Activated T-cell treated with anti-CD3 and anti-CD28 coated beads, Interleukin-2, amount 50 U/mL, for 24 hours (primary cell): ENCODE data around the gene SFTPB.
A peak's percentile ranks its signal among the peaks of the same experiment; 100 is the strongest.

Source experiments
- DNase-seq: peaks from one replicate; pipeline ENCODE4 v3.0.0-alpha.2; 2020
- H3K27ac Mint-ChIP-seq: 2 replicates; pipeline ENCODE4 v1.8.0; 2020; ENCODE audit warnings: mild to moderate bottlenecking, mixed read lengths
- H3K27me3 Mint-ChIP-seq: 2 replicates; pipeline ENCODE4 v1.8.0; 2020; ENCODE audit warnings: mixed read lengths
- H3K36me3 Mint-ChIP-seq: 2 replicates; pipeline ENCODE4 v1.8.0; 2020; ENCODE audit warnings: low read depth, mixed read lengths
- H3K4me1 Mint-ChIP-seq: 2 replicates; pipeline ENCODE4 v1.8.0; 2020; ENCODE audit warnings: low read depth, mixed read lengths
- H3K4me3 Mint-ChIP-seq: 2 replicates; pipeline ENCODE4 v1.8.0; 2020; ENCODE audit warnings: mild to moderate bottlenecking, moderate library complexity, mixed read lengths
- H3K9me3 Mint-ChIP-seq: 2 replicates; pipeline ENCODE4 v1.8.0; 2020; ENCODE audit warnings: mixed read lengths

SFTPB gene

GRCh38 chr2:85695121-85695520 is 27.1 kb upstream of the SFTPB start:
- no peak overlapping the region for H3K27ac Mint-ChIP-seq
- H3K9me3 Mint-ChIP-seq = no peaks in the 10 kb centered on the region
- peaks cover 4% of the 10 kb centered on the region for H3K4me1 Mint-ChIP-seq
- H3K36me3 Mint-ChIP-seq = no peaks in the 10 kb centered on the region
- DNase-seq = no peak
- H3K27me3 Mint-ChIP-seq = no peaks in the 10 kb centered on the region
- peak overlapping the region; percentile 35 for H3K4me3 Mint-ChIP-seq

DNA sequence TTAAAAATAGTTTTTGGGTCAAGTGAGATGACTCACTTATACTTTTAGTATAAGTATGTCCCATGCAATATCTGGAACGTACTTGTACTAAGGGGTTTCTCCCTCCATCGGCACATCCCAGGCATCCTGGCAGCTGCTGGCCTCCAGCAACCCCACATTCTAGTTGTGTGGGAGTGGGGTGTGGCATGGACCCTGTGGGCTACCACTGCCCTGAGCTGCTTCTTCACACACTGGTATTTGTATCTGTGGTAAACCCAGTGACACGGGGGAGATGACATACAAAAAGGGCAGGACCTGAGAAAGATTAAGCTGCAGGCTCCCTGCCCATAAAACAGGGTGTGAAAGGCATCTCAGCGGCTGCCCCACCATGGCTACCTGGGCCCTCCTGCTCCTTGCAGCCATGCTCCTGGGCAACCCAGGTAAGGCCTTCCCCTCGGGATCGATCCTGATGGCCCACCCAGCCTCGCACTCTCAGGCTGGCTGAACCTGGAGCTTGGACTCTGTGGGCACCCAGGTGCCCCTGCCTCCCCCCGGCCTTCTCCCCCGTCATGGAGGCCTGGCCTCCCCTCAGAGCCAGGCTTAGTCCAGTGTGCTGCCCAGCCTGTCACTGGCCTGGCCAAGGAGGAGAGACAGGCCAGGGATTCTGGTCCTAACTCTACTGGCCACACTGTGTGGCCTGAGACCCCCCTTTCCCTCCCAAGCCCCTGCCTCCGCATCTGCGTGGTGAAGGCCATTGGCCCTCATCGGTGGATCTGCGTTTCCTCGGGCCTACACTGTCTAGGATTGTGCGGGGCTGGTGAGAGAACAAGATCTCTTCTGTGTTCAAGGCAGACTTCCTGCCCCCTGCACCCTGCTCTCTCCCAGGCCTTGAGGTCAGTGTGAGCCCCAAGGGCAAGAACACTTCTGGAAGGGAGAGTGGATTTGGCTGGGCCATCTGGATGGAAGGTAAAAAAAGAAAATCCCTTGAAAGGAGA is 26.3 kb upstream of the SFTPB start, which contains the start of gene GNLY:
Gene GNLY (plus strand): TSS at position 307 of the 974 bp plus-strand sequence. CDS start 61 bp downstream, at position 368.
- H3K36me3 Mint-ChIP-seq = no peaks in the 10 kb centered on the region
- H3K4me1 Mint-ChIP-seq = peaks cover 4% of the 10 kb centered on the region
- no peak for DNase-seq
- peak within 1 kb of the TSS; percentile 12 for H3K27ac Mint-ChIP-seq
- H3K4me3 Mint-ChIP-seq = peak within 1 kb of the TSS; percentile 20
- no peaks in the 10 kb centered on the region for H3K27me3 Mint-ChIP-seq
- no peaks in the 10 kb centered on the region for H3K9me3 Mint-ChIP-seq

GRCh38 chr2:85692039-85692645 is 24.1 kb upstream of the SFTPB start:
- H3K9me3 Mint-ChIP-seq = no peaks in the 10 kb centered on the region
- no peak overlapping the region for H3K27ac Mint-ChIP-seq
- H3K27me3 Mint-ChIP-seq = peaks cover 3% of the 10 kb centered on the region
- H3K36me3 Mint-ChIP-seq = no peaks in the 10 kb centered on the region
- DNase-seq = no peak
- peaks cover 4% of the 10 kb centered on the region for H3K4me1 Mint-ChIP-seq
- no peak overlapping the region for H3K4me3 Mint-ChIP-seq

GRCh38 chr2:85690932-85691331 is 22.9 kb upstream of the SFTPB start:
- H3K27me3 Mint-ChIP-seq = peaks cover 3% of the 10 kb centered on the region
- peaks cover 4% of the 10 kb centered on the region for H3K4me1 Mint-ChIP-seq
- no peak overlapping the region for H3K27ac Mint-ChIP-seq
- no peak overlapping the region for H3K4me3 Mint-ChIP-seq
- DNase-seq = no peak
- no peaks in the 10 kb centered on the region for H3K36me3 Mint-ChIP-seq
- no peaks in the 10 kb centered on the region for H3K9me3 Mint-ChIP-seq

DNA sequence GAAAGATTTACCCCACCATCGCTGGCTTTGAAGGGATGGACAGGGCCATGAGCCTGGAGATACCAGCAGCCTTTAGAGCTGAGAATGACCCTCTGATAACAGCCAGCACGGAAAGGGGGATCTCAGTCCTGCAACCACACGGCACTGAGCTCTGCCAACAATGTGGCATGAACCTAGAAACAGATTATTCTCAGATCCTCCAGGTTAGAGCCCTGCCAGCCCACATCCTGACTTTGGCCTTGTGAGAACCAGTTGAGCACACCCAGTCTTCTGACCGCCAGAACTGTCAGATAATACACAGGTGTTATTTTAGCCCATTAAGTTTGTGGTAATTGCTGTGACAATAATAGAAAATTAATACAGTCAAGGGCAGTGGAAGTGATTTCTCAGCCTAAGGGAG is 16.8 kb upstream of the SFTPB start:
- H3K27me3 Mint-ChIP-seq = peaks cover 6% of the 10 kb centered on the region
- no peak overlapping the region for H3K4me3 Mint-ChIP-seq
- H3K27ac Mint-ChIP-seq = no peak overlapping the region
- H3K4me1 Mint-ChIP-seq = peaks cover 8% of the 10 kb centered on the region
- no peak for DNase-seq
- no peaks in the 10 kb centered on the region for H3K36me3 Mint-ChIP-seq
- no peaks in the 10 kb centered on the region for H3K9me3 Mint-ChIP-seq

DNA sequence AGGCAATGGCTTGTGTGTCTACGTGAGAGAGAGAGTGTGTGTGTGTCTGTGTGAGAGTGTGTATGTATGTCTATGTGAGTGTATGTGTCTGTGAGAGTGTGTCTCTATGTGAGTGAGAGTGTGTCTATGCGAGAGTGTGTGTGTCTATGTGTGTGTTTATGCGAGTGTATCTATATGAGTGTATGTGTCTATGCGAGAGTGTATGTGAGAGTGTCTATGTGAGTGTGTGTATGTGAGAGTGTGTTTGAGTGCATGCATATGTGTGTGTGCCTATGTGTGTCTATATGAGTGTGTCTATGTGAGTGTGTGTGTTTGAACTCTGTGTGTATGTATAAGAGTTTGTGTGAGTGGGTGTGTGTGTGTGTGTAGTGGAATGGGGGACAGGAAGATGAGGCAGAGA is 16.4 kb upstream of the SFTPB start:
- peaks cover 6% of the 10 kb centered on the region for H3K27me3 Mint-ChIP-seq
- peaks cover 8% of the 10 kb centered on the region for H3K4me1 Mint-ChIP-seq
- no peak overlapping the region for H3K4me3 Mint-ChIP-seq
- no peaks in the 10 kb centered on the region for H3K9me3 Mint-ChIP-seq
- no peaks in the 10 kb centered on the region for H3K36me3 Mint-ChIP-seq
- no peak overlapping the region for H3K27ac Mint-ChIP-seq
- DNase-seq = no peak

- Mint-ChIP-seq H3K9me3 (no peaks in the 10 kb centered on the region), H3K27me3 (peaks cover 5% of the 10 kb centered on the region), H3K4me3 (no peak overlapping the region), H3K27ac (no peak overlapping the region), H3K36me3 (no peaks in the 10 kb centered on the region), H3K4me1 (peaks cover 10% of the 10 kb centered on the region)
- no peak for DNase-seq
Measured at GRCh38 chr2:85682378-85682777, 14.4 kb upstream of the SFTPB start.

- Mint-ChIP-seq H3K4me3 (no peak overlapping the region), H3K27me3 (peaks cover 2% of the 10 kb centered on the region), H3K36me3 (no peaks in the 10 kb centered on the region), H3K27ac (no peak overlapping the region), H3K9me3 (no peaks in the 10 kb centered on the region), H3K4me1 (peaks cover 10% of the 10 kb centered on the region)
- no peak for DNase-seq
Measured at GRCh38 chr2:85681776-85682175, 13.8 kb upstream of the SFTPB start.

DNA sequence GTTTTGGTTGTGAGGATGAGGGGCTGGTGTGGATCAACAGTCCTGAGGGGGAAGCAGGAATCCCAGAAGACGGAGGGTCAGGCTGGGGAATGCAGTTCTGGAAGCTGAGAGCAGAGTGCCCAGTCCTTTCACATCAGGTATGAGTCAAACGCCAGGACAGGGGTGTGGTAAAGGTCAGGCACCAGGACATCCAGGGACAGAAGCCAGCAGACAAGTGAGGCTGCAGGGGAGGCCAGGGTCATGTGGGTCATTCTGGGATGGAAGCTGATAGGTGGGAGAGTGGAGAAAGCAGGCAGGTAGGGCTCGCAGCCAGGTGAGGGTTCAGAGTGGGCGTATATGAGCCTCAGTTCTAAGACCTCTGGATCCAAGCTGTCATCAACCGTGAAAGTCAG is 13.4 kb upstream of the SFTPB start:
- Mint-ChIP-seq H3K9me3 (no peaks in the 10 kb centered on the region), H3K36me3 (no peaks in the 10 kb centered on the region), H3K4me3 (no peak overlapping the region), H3K4me1 (peaks cover 10% of the 10 kb centered on the region), H3K27me3 (peaks cover 2% of the 10 kb centered on the region), H3K27ac (no peak overlapping the region)
- no peak for DNase-seq

DNA sequence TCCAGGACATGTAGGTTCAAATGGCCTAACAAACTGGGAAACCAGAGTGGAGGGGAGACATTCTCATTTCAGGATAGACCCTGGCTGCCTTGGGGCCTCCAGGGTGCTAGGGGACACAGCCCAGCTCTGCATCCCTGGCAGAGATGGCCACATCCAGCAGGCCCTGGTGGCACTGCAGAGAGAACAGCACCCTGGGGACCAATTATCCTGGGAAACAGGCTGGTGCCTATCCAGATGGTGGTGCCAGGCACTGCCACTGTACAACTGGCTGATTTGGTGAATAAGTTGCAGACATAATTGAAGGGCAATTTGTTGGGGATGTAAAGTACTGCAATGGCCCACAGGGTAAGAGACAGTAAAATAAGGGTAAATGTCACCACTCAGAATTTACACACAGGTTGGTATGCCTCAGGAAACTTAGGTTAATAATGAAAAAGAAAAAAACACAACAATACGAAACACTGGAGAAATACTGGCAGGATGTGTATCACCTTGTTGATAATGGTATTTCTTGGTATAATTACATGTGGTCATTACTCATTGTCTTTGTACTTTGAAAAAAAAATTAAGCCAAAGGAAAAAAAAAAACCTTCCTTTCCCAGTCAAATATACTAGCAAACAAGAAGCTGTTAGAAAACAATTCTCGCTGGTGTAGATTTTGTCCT is 12.8 kb upstream of the SFTPB start:
- DNase-seq = no peak
- H3K27ac Mint-ChIP-seq = no peak overlapping the region
- no peaks in the 10 kb centered on the region for H3K36me3 Mint-ChIP-seq
- H3K27me3 Mint-ChIP-seq = peaks cover 2% of the 10 kb centered on the region
- no peaks in the 10 kb centered on the region for H3K9me3 Mint-ChIP-seq
- peaks cover 10% of the 10 kb centered on the region for H3K4me1 Mint-ChIP-seq
- no peak overlapping the region for H3K4me3 Mint-ChIP-seq

- Mint-ChIP-seq H3K27ac (no peak overlapping the region), H3K9me3 (no peaks in the 10 kb centered on the region), H3K27me3 (peaks cover 2% of the 10 kb centered on the region), H3K4me3 (no peak overlapping the region), H3K36me3 (no peaks in the 10 kb centered on the region), H3K4me1 (peaks cover 10% of the 10 kb centered on the region)
- DNase-seq = peak; percentile 86
Measured at GRCh38 chr2:85678794-85679672, 11.0 kb upstream of the SFTPB start.

- Mint-ChIP-seq H3K4me1 (peaks cover 10% of the 10 kb centered on the region), H3K4me3 (no peak overlapping the region), H3K36me3 (no peaks in the 10 kb centered on the region), H3K27ac (no peak overlapping the region), H3K9me3 (no peaks in the 10 kb centered on the region), H3K27me3 (peaks cover 2% of the 10 kb centered on the region)
- DNase-seq = no peak
Measured at GRCh38 chr2:85678377-85678776, 10.4 kb upstream of the SFTPB start.

DNA sequence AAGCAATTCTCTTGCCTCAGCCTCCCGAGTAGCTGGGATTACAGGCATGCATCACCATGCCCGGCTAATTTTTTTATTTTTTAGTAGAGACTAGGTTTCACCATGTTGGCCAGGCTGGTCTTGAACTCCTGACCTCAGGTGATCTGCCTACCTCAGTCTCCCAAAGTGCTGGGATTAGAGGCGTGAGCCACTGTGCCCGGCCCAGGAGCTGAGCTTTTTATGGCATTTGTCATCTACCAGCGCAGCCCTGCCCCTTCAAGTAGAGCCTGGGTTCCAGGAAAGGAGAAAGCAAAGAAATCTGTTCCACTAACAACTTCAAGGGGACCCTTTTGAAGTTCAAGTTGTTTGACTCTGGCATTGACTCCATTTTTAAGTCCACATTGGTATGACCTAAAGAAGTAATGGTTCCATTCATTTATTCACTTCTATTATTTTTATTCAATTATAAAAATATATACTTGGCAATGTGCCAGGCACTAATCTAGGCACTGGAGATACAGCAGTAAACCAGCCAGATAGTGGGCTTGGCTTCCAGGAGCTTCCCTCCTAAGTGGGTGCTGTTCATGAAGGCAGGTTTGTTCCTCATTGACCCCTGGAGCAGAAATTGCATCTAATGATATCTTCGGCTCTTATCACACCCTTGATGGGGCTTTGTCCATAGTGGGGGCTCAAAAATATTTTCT is 8.0 kb upstream of the SFTPB start:
- H3K4me1 Mint-ChIP-seq = peaks cover 6% of the 10 kb centered on the region
- peaks cover 2% of the 10 kb centered on the region for H3K27me3 Mint-ChIP-seq
- H3K4me3 Mint-ChIP-seq = no peak overlapping the region
- no peak overlapping the region for H3K27ac Mint-ChIP-seq
- H3K36me3 Mint-ChIP-seq = no peaks in the 10 kb centered on the region
- H3K9me3 Mint-ChIP-seq = no peaks in the 10 kb centered on the region
- DNase-seq = no peak
